ENCODE data around the gene RAB7B. TPM values are rescaled to one million over a fixed set of nuclear protein-coding genes. Genes with fewer than 3 reads are reported as not detected.

The RAB7B gene
- total RNA-seq, 1 donor from 2014 or later: not detected

- Mint-ChIP-seq H3K4me3 (no peak overlapping the region), H3K36me3 (ENCODE audit: low read depth) (no peaks in the 10 kb centered on the region), H3K4me1 (no peaks in the 10 kb centered on the region), H3K27me3 (peaks cover 31% of the 10 kb centered on the region), H3K27ac (no peak overlapping the region), H3K9me3 (no peaks in the 10 kb centered on the region)
- intact Hi-C loops (cut with micrococcal nuclease): no loop called here
- DNase-seq: no peak
Observed at GRCh38 chr1:205935869-205936268, 67.3 kb downstream of the RAB7B start.

- Mint-ChIP-seq H3K27ac (no peak overlapping the region), H3K36me3 (ENCODE audit: low read depth) (no peaks in the 10 kb centered on the region), H3K9me3 (no peaks in the 10 kb centered on the region), H3K4me1 (no peaks in the 10 kb centered on the region), H3K27me3 (peaks cover 29% of the 10 kb centered on the region), H3K4me3 (no peak overlapping the region)
- intact Hi-C loops (cut with micrococcal nuclease): no loop called here
- DNase-seq: no peak
Observed at GRCh38 chr1:205934788-205935187, 68.4 kb downstream of the RAB7B start.

GRCh38 chr1:205933671-205934618 is 69.2 kb downstream of the RAB7B start:
- no peak for DNase-seq
- H3K4me3 Mint-ChIP-seq: no peak overlapping the region
- no peak overlapping the region for H3K27ac Mint-ChIP-seq
- intact Hi-C loops (cut with micrococcal nuclease): no loop called here
- no peaks in the 10 kb centered on the region for H3K4me1 Mint-ChIP-seq
- peaks cover 24% of the 10 kb centered on the region for H3K27me3 Mint-ChIP-seq
- no peaks in the 10 kb centered on the region for H3K9me3 Mint-ChIP-seq
- no peaks in the 10 kb centered on the region for H3K36me3 Mint-ChIP-seq (ENCODE audit: low read depth)

- Mint-ChIP-seq H3K9me3 (no peaks in the 10 kb centered on the region), H3K4me1 (no peaks in the 10 kb centered on the region), H3K4me3 (no peak overlapping the region), H3K27ac (no peak overlapping the region), H3K36me3 (ENCODE audit: low read depth) (no peaks in the 10 kb centered on the region), H3K27me3 (peaks cover 18% of the 10 kb centered on the region)
- intact Hi-C loops (cut with micrococcal nuclease): no loop called here
- DNase-seq: no peak
Observed at GRCh38 chr1:205932776-205933175, 70.4 kb downstream of the RAB7B start.

GRCh38 chr1:205930799-205931281 is 72.4 kb downstream of the RAB7B start:
- H3K36me3 Mint-ChIP-seq (ENCODE audit: low read depth): no peaks in the 10 kb centered on the region
- intact Hi-C loops (cut with micrococcal nuclease): no loop called here
- no peak for DNase-seq
- H3K27ac Mint-ChIP-seq: no peak overlapping the region
- H3K4me3 Mint-ChIP-seq: no peak overlapping the region
- H3K27me3 Mint-ChIP-seq: peaks cover 14% of the 10 kb centered on the region
- H3K9me3 Mint-ChIP-seq: no peaks in the 10 kb centered on the region
- H3K4me1 Mint-ChIP-seq: no peaks in the 10 kb centered on the region

- no peak for DNase-seq
- intact Hi-C loops (cut with micrococcal nuclease): no loop called here
- Mint-ChIP-seq H3K27ac (no peak overlapping the region), H3K36me3 (ENCODE audit: low read depth) (no peaks in the 10 kb centered on the region), H3K4me3 (no peak overlapping the region), H3K27me3 (peaks cover 14% of the 10 kb centered on the region), H3K4me1 (no peaks in the 10 kb centered on the region), H3K9me3 (no peaks in the 10 kb centered on the region)
Observed at GRCh38 chr1:205930195-205930577, 73.0 kb downstream of the RAB7B start.

GRCh38 chr1:205929496-205930194 is 73.5 kb downstream of the RAB7B start:
- intact Hi-C loops (cut with micrococcal nuclease): no loop called here
- DNase-seq: no peak
- Mint-ChIP-seq H3K4me1 (no peaks in the 10 kb centered on the region), H3K4me3 (no peak overlapping the region), H3K27me3 (peaks cover 15% of the 10 kb centered on the region), H3K36me3 (ENCODE audit: low read depth) (no peaks in the 10 kb centered on the region), H3K9me3 (no peaks in the 10 kb centered on the region), H3K27ac (no peak overlapping the region)

GRCh38 chr1:205928317-205928716 is 74.9 kb downstream of the RAB7B start:
- Mint-ChIP-seq H3K9me3 (no peaks in the 10 kb centered on the region), H3K36me3 (ENCODE audit: low read depth) (no peaks in the 10 kb centered on the region), H3K27ac (no peak overlapping the region), H3K27me3 (peaks cover 8% of the 10 kb centered on the region), H3K4me3 (no peak overlapping the region), H3K4me1 (no peaks in the 10 kb centered on the region)
- DNase-seq: no peak
- intact Hi-C loops (cut with micrococcal nuclease): no loop called here

GRCh38 chr1:205927676-205928075 is 75.5 kb downstream of the RAB7B start:
- H3K36me3 Mint-ChIP-seq (ENCODE audit: low read depth): no peaks in the 10 kb centered on the region

GRCh38 chr1:205927247-205927646 is 75.9 kb downstream of the RAB7B start:
- Mint-ChIP-seq H3K27ac (no peak overlapping the region), H3K27me3 (peaks cover 2% of the 10 kb centered on the region), H3K36me3 (ENCODE audit: low read depth) (no peaks in the 10 kb centered on the region), H3K9me3 (no peaks in the 10 kb centered on the region), H3K4me3 (no peak overlapping the region), H3K4me1 (no peaks in the 10 kb centered on the region)
- intact Hi-C loops (cut with micrococcal nuclease): no loop called here
- DNase-seq: no peak

More at GRCh38 chr1:205927676-205928075, 75.5 kb downstream of the RAB7B start:
- intact Hi-C loops (cut with micrococcal nuclease): no loop called here
- DNase-seq: no peak
- peaks cover 6% of the 10 kb centered on the region for H3K27me3 Mint-ChIP-seq
- no peaks in the 10 kb centered on the region for H3K4me1 Mint-ChIP-seq
- no peaks in the 10 kb centered on the region for H3K9me3 Mint-ChIP-seq
- no peak overlapping the region for H3K4me3 Mint-ChIP-seq
- no peak overlapping the region for H3K27ac Mint-ChIP-seq

Other genes with a start within 250 kb of the RAB7B start
- gene RAB29, start 227.9 kb downstream of the RAB7B start, total RNA-seq: 27.8 and 29.1 TPM in 2 replicates
- 29.5 and 30.1 TPM in 2 replicates for gene SLC41A1, start 190.2 kb downstream of the RAB7B start, total RNA-seq
- 0.16 and 0.71 TPM in 2 replicates for gene PM20D1, start 153.3 kb downstream of the RAB7B start, total RNA-seq
- not detected in 2 replicates for gene SLC26A9, start 59.9 kb downstream of the RAB7B start, total RNA-seq
- not detected in 2 replicates for gene CTSE, start 20.5 kb upstream of the RAB7B start, total RNA-seq
- not detected in 2 replicates for gene RHEX, start 49.8 kb upstream of the RAB7B start, total RNA-seq
- not detected in 2 replicates for gene AVPR1B, start 114.0 kb upstream of the RAB7B start, total RNA-seq
- gene FAM72A, start 199.4 kb upstream of the RAB7B start, total RNA-seq: 29.1 and 35.5 TPM in 2 replicates
- gene SRGAP2, start 200.1 kb upstream of the RAB7B start, total RNA-seq: 102 and 105 TPM in 2 replicates

Measured in activated CD4-positive, alpha-beta T cell treated with anti-CD3 and anti-CD28 coated beads, Interleukin-2, amount 10 ng/mL, durations not matched to agents 24 days and 14 days (primary cell).